ENCODE data around the gene ULK1.

DNA sequence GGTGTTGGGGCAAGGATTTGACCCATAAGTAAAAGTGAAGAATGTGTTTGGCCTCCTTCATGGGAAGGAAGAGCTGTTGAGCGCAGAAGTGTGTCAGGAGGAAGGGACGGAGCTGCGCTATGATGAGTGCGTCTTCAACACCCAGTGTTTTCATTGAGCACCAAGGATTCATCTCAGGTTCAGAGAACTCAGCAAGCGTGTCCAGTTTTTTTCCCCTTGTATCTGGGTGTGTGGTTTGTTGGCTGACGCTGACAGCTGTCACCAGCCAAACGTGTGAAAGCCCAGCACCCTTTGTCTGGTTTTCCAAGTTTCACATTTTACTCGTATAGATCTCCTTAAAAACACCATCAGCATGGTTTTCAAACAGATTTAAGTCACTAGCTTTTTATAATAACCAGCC lies 67.6 kb downstream of the ULK1 start:
- TF ChIP-seq, protein P1, sequence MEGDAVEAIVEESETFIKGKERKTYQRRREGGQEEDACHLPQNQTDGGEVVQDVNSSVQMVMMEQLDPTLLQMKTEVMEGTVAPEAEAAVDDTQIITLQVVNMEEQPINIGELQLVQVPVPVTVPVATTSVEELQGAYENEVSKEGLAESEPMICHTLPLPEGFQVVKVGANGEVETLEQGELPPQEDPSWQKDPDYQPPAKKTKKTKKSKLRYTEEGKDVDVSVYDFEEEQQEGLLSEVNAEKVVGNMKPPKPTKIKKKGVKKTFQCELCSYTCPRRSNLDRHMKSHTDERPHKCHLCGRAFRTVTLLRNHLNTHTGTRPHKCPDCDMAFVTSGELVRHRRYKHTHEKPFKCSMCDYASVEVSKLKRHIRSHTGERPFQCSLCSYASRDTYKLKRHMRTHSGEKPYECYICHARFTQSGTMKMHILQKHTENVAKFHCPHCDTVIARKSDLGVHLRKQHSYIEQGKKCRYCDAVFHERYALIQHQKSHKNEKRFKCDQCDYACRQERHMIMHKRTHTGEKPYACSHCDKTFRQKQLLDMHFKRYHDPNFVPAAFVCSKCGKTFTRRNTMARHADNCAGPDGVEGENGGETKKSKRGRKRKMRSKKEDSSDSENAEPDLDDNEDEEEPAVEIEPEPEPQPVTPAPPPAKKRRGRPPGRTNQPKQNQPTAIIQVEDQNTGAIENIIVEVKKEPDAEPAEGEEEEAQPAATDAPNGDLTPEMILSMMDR (optimal IDR thresholded peaks at IDR 0.05 in 1 of 3, IDR thresholded peaks at IDR 0.05 in 1 of 3, conservative IDR thresholded peaks at IDR 0.05 in 1 of 3; ENCODE audit: extremely low read depth in 1 of 3, insufficient read depth in 2 of 3, low read length in 3 of 3): no peak
- no peak for TF ChIP-seq EZH2 (IDR thresholded peaks at IDR 0.05; ENCODE audit: low read length)
